Measurements from ENCODE around the gene TEKT5.

The TEKT5 gene

GRCh38 chr16:10607157-10607556 lies 87.6 kb downstream of the TEKT5 start:
- no peak for DNase-seq

- no peak for DNase-seq
Observed at GRCh38 chr16:10606607-10607006, 88.1 kb downstream of the TEKT5 start.

- no peak for DNase-seq
Observed at GRCh38 chr16:10605636-10606035, 89.1 kb downstream of the TEKT5 start.

GRCh38 chr16:10601444-10602408 lies 93.0 kb downstream of the TEKT5 start:
- no peak for DNase-seq

- no peak for DNase-seq
Observed at GRCh38 chr16:10600782-10601443, 93.8 kb downstream of the TEKT5 start.

- no peak for DNase-seq
Observed at GRCh38 chr16:10599626-10600025, 95.1 kb downstream of the TEKT5 start.

GRCh38 chr16:10598157-10598556 lies 96.6 kb downstream of the TEKT5 start:
- DNase-seq: no peak

GRCh38 chr16:10597187-10597601 lies 97.5 kb downstream of the TEKT5 start:
- no peak for DNase-seq

GRCh38 chr16:10594312-10594950 lies 100.3 kb downstream of the TEKT5 start:
- no peak for DNase-seq

- DNase-seq: no peak
Observed at GRCh38 chr16:10592611-10593010, 102.1 kb downstream of the TEKT5 start.

- DNase-seq: no peak
Observed at GRCh38 chr16:10590342-10590741, 104.4 kb downstream of the TEKT5 start.

GRCh38 chr16:10589109-10589508 lies 105.6 kb downstream of the TEKT5 start:
- no peak for DNase-seq

GRCh38 chr16:10587622-10588021 lies 107.1 kb downstream of the TEKT5 start:
- DNase-seq: no peak

- no peak for DNase-seq
Observed at GRCh38 chr16:10584981-10585438, 109.7 kb downstream of the TEKT5 start.

GRCh38 chr16:10583269-10583668 lies 111.5 kb downstream of the TEKT5 start:
- no peak for DNase-seq

- no peak for DNase-seq
Observed at GRCh38 chr16:10581507-10581906, 113.2 kb downstream of the TEKT5 start.

GRCh38 chr16:10580883-10581247 lies 113.9 kb downstream of the TEKT5 start:
- DNase-seq: no peak

GRCh38 chr16:10579965-10580882 lies 114.5 kb downstream of the TEKT5 start, which contains the start of gene EMP2:
TSS of gene EMP2 (minus strand) at chr16:10580598. CDS start at chr16:10547617, 32,981 bp downstream.
- DNase-seq: no peak

GRCh38 chr16:10579575-10579964 lies 115.2 kb downstream of the TEKT5 start:
- DNase-seq: no peak

- no peak for DNase-seq
Observed at GRCh38 chr16:10578474-10579316, 116.0 kb downstream of the TEKT5 start.

All from activated effector memory CD4-positive, alpha-beta T cell treated with Interleukin-2 at 50 U/mL for 16 hours (primary cell).